Choroid plexus epithelial cell (primary cell): Measurements from ENCODE around the gene TAS1R3.

Experiments used
- DNase-seq: peaks from one replicate; pipeline ENCODE4 v3.0.0-alpha.2; 2010; ENCODE audit warnings: low read depth
- H3K4me3 ChIP-seq: 2 replicates; pipeline ENCODE4 v1.5.1; 2011; ENCODE audit warnings: low read depth, mild to moderate bottlenecking, control low read depth, low read length, moderate library complexity
- TF ChIP-seq, protein P1 (sequence below): conservative IDR thresholded peaks from 2 replicates; pipeline ENCODE4 v1.5.1; 2011; ENCODE audit warnings: low read depth, mild to moderate bottlenecking, control low read depth, inconsistent platforms, low read length, moderate library complexity

Gene TAS1R3

DNA sequence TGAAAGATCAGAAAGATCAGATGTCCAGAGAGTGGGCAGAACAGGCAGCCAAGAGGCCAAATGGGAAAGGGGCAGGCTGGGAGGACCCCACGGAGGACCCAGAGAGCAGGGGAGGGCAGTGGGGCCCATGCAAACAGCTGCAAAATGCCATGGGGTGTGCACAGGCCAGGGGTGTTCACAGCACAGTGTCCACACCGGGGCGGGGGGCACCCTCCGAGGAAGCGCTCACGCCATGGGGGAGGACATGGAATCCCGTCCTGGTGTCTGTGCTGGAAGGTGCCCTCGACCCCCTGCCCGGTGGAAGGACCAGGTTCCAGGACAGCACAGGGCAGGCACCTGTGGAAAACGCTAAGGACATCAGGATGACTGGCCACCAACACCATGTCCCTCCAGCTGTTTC is 8.1 kb upstream of the TAS1R3 start:
- DNase-seq, result no peak
- no peak overlapping the region for H3K4me3 ChIP-seq
- TF ChIP-seq, protein P1, sequence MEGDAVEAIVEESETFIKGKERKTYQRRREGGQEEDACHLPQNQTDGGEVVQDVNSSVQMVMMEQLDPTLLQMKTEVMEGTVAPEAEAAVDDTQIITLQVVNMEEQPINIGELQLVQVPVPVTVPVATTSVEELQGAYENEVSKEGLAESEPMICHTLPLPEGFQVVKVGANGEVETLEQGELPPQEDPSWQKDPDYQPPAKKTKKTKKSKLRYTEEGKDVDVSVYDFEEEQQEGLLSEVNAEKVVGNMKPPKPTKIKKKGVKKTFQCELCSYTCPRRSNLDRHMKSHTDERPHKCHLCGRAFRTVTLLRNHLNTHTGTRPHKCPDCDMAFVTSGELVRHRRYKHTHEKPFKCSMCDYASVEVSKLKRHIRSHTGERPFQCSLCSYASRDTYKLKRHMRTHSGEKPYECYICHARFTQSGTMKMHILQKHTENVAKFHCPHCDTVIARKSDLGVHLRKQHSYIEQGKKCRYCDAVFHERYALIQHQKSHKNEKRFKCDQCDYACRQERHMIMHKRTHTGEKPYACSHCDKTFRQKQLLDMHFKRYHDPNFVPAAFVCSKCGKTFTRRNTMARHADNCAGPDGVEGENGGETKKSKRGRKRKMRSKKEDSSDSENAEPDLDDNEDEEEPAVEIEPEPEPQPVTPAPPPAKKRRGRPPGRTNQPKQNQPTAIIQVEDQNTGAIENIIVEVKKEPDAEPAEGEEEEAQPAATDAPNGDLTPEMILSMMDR, result no peak

DNA sequence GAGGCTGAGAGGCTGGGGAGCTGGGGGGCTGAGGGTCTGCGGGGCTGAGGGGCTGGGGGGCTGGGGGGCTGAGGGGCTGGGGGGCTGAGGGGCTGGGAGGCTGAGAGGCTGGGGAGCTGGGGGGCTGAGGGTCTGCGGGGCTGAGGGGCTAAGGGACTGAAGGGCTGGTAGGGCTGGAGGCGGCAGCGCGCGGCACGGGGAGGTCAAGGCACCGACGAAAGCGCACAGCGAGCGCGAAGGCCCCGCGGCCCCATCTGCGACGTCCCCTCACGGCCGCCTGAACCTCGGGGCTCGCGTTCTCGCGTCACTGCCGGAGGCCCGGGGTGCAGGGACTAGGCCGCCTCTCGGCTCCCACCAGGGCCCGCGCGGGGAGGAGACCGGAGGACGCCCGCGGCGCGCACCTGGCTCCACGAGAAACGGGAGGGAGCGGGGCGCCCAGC is 7.0 kb upstream of the TAS1R3 start:
- TF ChIP-seq, protein P1, result no peak
- no peak for DNase-seq
- peak overlapping the region; percentile 88 for H3K4me3 ChIP-seq

DNA sequence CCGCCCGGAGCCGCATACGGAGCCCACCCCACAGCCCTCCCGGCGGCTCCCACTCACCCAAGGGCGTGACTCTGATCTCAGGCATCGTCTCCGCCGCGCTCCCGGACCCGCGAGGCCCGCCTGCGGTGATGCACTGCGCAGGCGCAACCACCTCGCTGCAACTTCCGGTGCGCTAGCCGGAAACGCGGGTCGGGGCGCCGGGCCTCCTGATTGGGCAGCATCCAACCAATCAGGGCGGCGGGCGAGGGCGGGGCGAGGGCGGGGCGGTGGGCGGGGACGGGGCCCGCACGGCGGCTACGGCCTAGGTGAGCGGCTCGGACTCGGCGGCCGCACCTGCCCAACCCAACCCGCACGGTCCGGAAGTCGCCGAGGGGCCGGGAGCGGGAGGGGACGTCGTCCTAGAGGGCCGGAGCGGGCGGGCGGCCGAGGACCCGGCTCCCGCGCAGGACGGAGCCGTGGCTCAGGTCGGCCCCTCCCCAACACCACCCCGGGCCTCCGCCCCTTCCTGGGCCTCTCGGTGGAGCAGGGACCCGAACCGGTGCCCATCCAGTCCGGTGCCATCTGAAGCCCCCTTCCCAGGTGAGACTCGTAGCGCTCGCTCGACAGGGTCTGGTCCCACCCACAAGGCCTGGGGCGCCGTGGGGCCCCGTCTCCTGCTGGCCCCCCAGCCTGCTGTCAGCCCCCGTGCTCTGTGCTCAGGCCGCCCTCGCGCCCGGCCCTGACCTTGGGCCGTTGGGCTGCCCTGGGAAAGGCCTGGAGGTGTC is 6.4 kb upstream of the TAS1R3 start, which contains the start of the genes CPTP and INTS11:
CPTP (plus strand) TSS at position 279 of the 764 bp plus-strand sequence. CDS start 2,109 bp downstream, outside the sequence.
INTS11 (minus strand) TSS at position 137 of the 764 bp plus-strand sequence; CDS start at position 85, 52 bp downstream.
- peak; percentile 92 for DNase-seq
- TF ChIP-seq, protein P1, result no peak

DNA sequence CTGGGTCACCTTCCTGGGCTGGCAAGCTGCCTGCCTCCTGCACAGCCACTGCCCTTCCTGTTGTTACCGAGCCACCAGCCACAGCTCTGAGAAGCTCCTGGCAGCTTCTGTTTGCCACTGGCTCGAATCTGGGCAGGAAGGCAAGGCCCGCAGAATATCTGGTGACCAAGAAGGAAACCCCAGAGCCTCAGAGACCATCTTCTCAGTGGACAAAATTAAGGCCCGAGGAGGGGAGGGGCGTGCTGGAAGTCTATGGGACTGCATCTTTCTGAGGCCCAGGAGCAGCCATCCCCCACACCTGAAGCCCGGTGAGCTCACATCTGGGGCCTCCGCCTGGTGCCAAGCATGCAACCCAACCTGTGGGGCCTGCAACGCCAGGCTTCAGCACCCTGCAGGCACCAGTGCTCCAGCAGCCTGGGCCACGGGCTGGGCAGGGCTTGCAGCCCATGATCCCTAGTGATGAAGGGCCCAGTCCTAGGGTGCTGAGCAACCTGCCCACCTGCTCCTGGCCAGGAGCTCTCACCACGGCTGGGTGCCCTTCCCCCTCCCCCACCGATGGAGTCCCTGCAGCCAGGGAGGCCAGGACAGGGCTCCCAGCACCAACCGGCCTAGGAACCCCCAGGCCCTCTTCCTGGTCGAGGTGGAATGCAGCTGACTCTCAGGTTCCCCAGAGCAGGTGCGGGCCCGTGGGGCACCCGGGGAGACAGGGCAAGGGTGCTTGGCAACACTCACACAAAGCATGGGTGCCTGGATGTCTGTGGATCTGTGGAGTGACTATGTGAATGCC is 5.6 kb upstream of the TAS1R3 start:
- DNase-seq, result no peak
- H3K4me3 ChIP-seq, result peak overlapping the region; percentile 88
- TF ChIP-seq, protein P1, result no peak

More for the DNA sequence above, 6.4 kb upstream of the TAS1R3 start, which contains the start of the genes CPTP and INTS11:
- H3K4me3 ChIP-seq, result peak within 1 kb of the TSS; percentile 88

DNA sequence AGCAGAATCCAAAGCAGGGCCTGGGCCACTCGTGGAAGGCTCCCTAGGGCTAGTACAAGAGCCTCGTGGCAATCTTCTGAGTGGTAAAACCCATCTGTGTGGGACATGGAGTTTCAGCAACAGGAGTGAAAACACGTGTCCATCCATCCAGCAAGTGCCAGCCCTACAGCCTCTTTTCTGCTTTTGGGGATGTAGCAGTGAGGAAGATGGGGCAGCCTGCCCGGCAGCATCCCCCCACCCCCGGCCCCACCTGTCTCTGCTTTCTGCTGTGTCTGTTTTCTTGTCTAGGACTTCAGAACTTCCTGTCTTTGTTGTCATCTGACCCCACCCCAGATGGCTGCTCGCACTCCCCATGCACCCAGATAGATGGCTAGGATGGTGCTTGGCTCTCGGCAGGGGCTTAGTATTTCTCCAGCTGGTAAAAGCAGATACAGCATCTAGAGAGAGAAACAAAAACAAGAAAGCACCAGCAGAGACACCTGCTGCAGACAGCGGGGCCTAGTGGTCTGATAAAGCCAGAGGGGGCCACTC is 4.9 kb upstream of the TAS1R3 start:
- no peak for DNase-seq
- TF ChIP-seq, protein P1, result no peak
- H3K4me3 ChIP-seq, result no peak overlapping the region

DNA sequence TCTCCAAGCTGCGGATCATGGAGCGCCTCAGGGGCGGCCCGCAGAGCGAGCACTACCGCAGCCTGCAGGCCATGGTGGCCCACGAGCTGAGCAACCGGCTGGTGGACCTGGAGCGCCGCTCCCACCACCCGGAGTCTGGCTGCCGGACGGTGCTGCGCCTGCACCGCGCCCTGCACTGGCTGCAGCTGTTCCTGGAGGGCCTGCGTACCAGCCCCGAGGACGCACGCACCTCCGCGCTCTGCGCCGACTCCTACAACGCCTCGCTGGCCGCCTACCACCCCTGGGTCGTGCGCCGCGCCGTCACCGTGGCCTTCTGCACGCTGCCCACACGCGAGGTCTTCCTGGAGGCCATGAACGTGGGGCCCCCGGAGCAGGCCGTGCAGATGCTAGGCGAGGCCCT is 3.8 kb upstream of the TAS1R3 start:
- TF ChIP-seq, protein P1, result no peak
- no peak overlapping the region for H3K4me3 ChIP-seq
- no peak for DNase-seq
